Body of pancreas (tissue), 4 donors: Measurements from ENCODE around the gene GTF2F1.

ENCODE experiments used
- POLR2A ChIP-seq, 3 donors: fragments of 450-650 bp; IDR thresholded peaks; one replicate each; pipeline ENCODE4 v1.6.1; 2016; ENCODE audit warnings: antibody characterized with exemption in 3 of 3, mild to moderate bottlenecking in 2 of 3
- TF ChIP-seq, protein P1 (sequence below), 7 experiments: fragments of 450-650 bp in 4 of 7; fragments of 200-600 bp in 3 of 7; sonication (generic) in 3 of 7; IDR thresholded peaks; one replicate each; pipeline ENCODE4 v1.5.1; 2016 to 2019; ENCODE audit warnings: antibody characterized with exemption in 7 of 7

DNA sequence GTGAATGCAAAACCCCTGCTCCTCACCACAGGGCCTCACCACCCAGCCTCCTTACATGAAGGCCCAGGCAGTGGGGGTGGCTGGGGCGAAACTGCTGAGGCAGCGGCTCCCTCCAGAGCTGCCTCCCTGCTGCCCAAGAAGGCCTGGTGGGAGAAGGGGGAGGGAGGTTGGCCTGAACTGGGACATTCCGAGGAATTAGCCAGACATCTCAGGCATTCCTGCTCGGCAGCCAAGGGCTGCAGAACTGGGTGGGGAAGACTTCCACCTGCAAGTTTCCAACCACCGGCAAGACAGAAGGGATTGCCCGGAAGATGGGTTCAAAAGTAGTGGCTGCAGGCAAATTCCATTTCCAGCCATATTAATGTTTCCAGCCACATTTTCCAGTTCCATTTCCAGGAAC lies 14.9 kb downstream of the GTF2F1 start:
- TF ChIP-seq, protein P1, sequence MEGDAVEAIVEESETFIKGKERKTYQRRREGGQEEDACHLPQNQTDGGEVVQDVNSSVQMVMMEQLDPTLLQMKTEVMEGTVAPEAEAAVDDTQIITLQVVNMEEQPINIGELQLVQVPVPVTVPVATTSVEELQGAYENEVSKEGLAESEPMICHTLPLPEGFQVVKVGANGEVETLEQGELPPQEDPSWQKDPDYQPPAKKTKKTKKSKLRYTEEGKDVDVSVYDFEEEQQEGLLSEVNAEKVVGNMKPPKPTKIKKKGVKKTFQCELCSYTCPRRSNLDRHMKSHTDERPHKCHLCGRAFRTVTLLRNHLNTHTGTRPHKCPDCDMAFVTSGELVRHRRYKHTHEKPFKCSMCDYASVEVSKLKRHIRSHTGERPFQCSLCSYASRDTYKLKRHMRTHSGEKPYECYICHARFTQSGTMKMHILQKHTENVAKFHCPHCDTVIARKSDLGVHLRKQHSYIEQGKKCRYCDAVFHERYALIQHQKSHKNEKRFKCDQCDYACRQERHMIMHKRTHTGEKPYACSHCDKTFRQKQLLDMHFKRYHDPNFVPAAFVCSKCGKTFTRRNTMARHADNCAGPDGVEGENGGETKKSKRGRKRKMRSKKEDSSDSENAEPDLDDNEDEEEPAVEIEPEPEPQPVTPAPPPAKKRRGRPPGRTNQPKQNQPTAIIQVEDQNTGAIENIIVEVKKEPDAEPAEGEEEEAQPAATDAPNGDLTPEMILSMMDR (IDR thresholded peaks at IDR 0.05), result no peak
- TF ChIP-seq POLR2A (IDR thresholded peaks at IDR 0.05), result no peak
